ENCODE results near the gene ARHGAP45.

The ARHGAP45 gene

GRCh38 chr19:1089126-1089771 is 22.3 kb downstream of the ARHGAP45 start:
- no peak for DNase-seq

GRCh38 chr19:1089891-1090290 is 22.9 kb downstream of the ARHGAP45 start:
- DNase-seq = no peak

GRCh38 chr19:1090731-1091543 is 24.0 kb downstream of the ARHGAP45 start:
- no peak for DNase-seq

GRCh38 chr19:1091544-1092175 is 24.7 kb downstream of the ARHGAP45 start:
- DNase-seq = no peak

GRCh38 chr19:1093330-1093729 is 26.4 kb downstream of the ARHGAP45 start:
- no peak for DNase-seq

GRCh38 chr19:1093811-1094553 is 27.0 kb downstream of the ARHGAP45 start:
- DNase-seq = no peak

GRCh38 chr19:1094655-1094977 is 27.6 kb downstream of the ARHGAP45 start:
- no peak for DNase-seq

- DNase-seq = peak; percentile 97
These were observed 28.2 kb downstream of the ARHGAP45 start, which contains the start of gene POLR2E for GRCh38 chr19:1094978-1095701. Gene POLR2E (minus strand): TSS chr19:1095375. CDS start chr19:1095315, 60 bp downstream.

GRCh38 chr19:1097810-1098176 is 30.8 kb downstream of the ARHGAP45 start:
- DNase-seq = no peak

- DNase-seq = no peak
These were observed 31.4 kb downstream of the ARHGAP45 start for GRCh38 chr19:1098177-1099051.

GRCh38 chr19:1101337-1101698 is 34.4 kb downstream of the ARHGAP45 start:
- DNase-seq = no peak

GRCh38 chr19:1102407-1103131 is 35.6 kb downstream of the ARHGAP45 start:
- no peak for DNase-seq

- no peak for DNase-seq
These were observed 36.3 kb downstream of the ARHGAP45 start for GRCh38 chr19:1103132-1103707.

- DNase-seq = peak; percentile 100
These were observed 36.8 kb downstream of the ARHGAP45 start, which contains the start of gene GPX4 for GRCh38 chr19:1103708-1104310. Gene GPX4 (plus strand): TSS chr19:1103994. CDS start chr19:1104044, 50 bp downstream.

- DNase-seq = peak; percentile 76
These were observed 37.5 kb downstream of the ARHGAP45 start for GRCh38 chr19:1104311-1105007.

GRCh38 chr19:1105008-1105872 is 38.3 kb downstream of the ARHGAP45 start:
- DNase-seq = peak; percentile 66

- no peak for DNase-seq
These were observed 39.2 kb downstream of the ARHGAP45 start for GRCh38 chr19:1105873-1106840.

Measured in left hindlimb (tissue), 1 donor.